Measurements from ENCODE around the gene DGAT2. TPM values are rescaled to one million over a fixed set of nuclear protein-coding genes. Genes with fewer than 3 reads are reported as not detected.

Gene DGAT2
- total RNA-seq, 6 experiments from 2014 or later: 33.1 to 166 (median 124) TPM

DNA sequence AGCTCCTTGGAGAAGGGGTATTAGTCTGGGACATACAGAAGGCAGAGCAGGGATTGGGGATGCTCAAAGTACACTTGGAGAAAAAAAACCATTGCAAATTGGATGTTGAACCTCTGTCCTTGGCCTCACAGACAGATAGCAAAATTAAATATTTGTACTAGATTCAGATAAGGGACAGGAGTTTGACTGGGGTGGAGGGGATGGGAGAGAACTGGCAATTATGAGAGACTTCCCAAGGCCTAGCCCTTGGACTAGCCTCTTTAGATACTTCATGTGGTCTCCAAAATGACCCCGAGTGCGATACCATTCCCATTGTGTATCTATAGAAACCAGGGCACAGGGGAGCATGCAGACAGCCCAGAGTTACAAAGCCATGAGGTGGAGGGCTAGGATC, 15.5 kb downstream of the DGAT2 start:
- Histone ChIP-seq H3K27ac (peak overlapping the region in 2 of 3 donors; percentile 19 to 70), H3K4me3 (no peak overlapping the region), H3K36me3 (peaks cover 0 to 13% (median 6%) of the 10 kb centered on the region in 4 donors), H3K27me3 (no peaks in the 10 kb centered on the region), H3K9me3 (no peaks in the 10 kb centered on the region), H3K4me1 (peaks cover 0 to 88% (median 37%) of the 10 kb centered on the region in 4 donors)
- no peak for DNase-seq
- 32% methylated on average over 2 of the region's 2 CpGs for WGBS (ENCODE audit: insufficient coverage, low coverage, low lambda C conversion rate, missing lambda C conversion rate)
- intact Hi-C loops (cut with DNase I): no loop called here
- ATAC-seq: peak; percentile 55 to 69 (median 59)
- TF ChIP-seq POLR2A (IDR thresholded peaks at IDR 0.05): no peak
- TF ChIP-seq, protein P1, sequence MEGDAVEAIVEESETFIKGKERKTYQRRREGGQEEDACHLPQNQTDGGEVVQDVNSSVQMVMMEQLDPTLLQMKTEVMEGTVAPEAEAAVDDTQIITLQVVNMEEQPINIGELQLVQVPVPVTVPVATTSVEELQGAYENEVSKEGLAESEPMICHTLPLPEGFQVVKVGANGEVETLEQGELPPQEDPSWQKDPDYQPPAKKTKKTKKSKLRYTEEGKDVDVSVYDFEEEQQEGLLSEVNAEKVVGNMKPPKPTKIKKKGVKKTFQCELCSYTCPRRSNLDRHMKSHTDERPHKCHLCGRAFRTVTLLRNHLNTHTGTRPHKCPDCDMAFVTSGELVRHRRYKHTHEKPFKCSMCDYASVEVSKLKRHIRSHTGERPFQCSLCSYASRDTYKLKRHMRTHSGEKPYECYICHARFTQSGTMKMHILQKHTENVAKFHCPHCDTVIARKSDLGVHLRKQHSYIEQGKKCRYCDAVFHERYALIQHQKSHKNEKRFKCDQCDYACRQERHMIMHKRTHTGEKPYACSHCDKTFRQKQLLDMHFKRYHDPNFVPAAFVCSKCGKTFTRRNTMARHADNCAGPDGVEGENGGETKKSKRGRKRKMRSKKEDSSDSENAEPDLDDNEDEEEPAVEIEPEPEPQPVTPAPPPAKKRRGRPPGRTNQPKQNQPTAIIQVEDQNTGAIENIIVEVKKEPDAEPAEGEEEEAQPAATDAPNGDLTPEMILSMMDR (IDR thresholded peaks at IDR 0.05): no peak

DNA sequence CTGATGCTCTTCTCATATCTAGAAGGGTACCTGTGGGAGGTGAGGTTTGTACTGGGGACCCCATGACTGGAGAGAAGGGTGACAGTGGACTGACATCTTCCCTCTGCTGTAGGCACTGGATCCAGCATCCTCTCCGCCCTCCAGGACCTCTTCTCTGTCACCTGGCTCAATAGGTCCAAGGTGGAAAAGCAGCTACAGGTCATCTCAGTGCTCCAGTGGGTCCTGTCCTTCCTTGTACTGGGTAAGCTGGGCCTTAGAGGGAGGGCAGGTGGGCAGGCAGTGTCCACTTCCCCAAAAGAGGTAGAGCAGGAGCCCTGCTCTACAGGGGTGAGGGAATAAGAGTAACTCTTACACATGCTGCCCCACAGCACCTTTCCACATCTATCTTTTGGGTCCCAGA, 15.9 kb downstream of the DGAT2 start:
- H3K4me1 ChIP-seq: peaks cover 0 to 88% (median 35%) of the 10 kb centered on the region in 4 donors
- H3K27ac ChIP-seq: peak overlapping the region in 2 of 3 donors; percentile 19 to 70
- DNase-seq (peak in 1 of 3 donors; percentile 24), ATAC-seq (no peak)
- no peaks in the 10 kb centered on the region for H3K27me3 ChIP-seq
- no peak overlapping the region for H3K4me3 ChIP-seq
- no CpG with 5 or more reads among the region's 1 CpG for WGBS (ENCODE audit: insufficient coverage, low coverage, low lambda C conversion rate, missing lambda C conversion rate)
- H3K9me3 ChIP-seq: no peaks in the 10 kb centered on the region
- intact Hi-C loops (cut with DNase I): no loop called here
- peaks cover 0 to 14% (median 6%) of the 10 kb centered on the region in 4 donors for H3K36me3 ChIP-seq
- no peak for TF ChIP-seq POLR2A (IDR thresholded peaks at IDR 0.05)
- TF ChIP-seq, protein P1 (IDR thresholded peaks at IDR 0.05): no peak

DNA sequence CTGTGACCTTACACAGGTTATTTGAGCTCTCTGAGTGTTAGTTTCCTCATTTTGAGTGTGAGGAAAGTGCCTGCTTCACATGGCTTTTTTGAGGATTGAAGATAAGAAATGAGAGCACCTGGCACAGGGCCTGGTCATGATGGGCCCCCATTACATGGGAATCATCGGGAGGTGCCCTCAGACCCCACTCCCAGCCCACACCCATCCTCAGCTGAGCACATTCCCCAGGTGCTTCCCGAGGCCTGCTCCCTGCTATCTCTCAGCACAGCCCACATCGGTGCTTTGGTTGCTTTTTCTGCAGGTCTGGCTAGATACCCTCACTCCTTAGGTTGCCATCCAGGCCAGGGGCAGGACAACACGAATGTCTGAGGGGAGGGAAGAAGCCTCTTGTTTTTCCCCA, 16.6 kb downstream of the DGAT2 start:
- H3K36me3 ChIP-seq: peaks cover 0 to 20% (median 6%) of the 10 kb centered on the region in 4 donors
- DNase-seq (peak in 1 of 3 donors; percentile 43), ATAC-seq (no peak)
- peak overlapping the region in 2 of 3 donors; percentile 19 to 70 for H3K27ac ChIP-seq
- no peak for TF ChIP-seq POLR2A (IDR thresholded peaks at IDR 0.05)
- TF ChIP-seq, protein P1 (IDR thresholded peaks at IDR 0.05): no peak
- no peaks in the 10 kb centered on the region for H3K9me3 ChIP-seq
- peaks cover 0 to 88% (median 32%) of the 10 kb centered on the region in 4 donors for H3K4me1 ChIP-seq
- intact Hi-C loops (cut with DNase I): no loop called here
- H3K27me3 ChIP-seq: no peaks in the 10 kb centered on the region
- WGBS (ENCODE audit: insufficient coverage, low coverage, low lambda C conversion rate, missing lambda C conversion rate): 44% methylated on average over 2 of the region's 4 CpGs
- H3K4me3 ChIP-seq: no peak overlapping the region

DNA sequence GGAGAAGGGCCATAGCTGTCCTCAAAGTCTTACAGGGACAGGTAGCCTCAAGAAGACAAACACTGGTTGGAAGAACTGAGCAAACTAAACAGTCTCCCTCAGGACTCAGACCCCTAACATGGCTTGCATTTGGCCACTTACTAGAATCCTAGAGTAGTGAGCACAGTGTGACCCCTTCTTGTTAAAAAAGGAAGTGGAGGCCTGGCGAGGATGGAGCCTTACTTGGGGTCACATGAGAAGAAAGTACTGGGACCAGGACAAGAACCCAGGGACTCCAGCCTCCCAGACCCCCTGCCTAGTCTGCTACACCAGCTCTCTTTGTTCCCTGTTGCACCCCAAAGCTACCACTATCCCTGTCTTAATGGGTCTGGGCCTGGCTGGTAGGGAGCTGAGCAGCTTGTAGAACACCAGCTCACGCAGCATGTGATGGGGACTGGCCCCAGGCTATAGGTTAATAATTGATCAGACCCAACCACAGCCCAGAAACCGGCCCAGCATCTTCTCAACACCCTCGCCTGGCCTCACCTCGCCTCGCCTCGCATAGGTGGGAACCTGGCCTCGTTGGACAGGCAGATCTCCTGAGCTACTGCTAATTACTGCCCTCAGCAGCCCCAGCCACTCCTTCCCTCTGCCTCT, 17.6 kb downstream of the DGAT2 start:
- WGBS (ENCODE audit: insufficient coverage, low coverage, low lambda C conversion rate, missing lambda C conversion rate): 7% methylated on average over 5 of the region's 8 CpGs
- no peaks in the 10 kb centered on the region for H3K9me3 ChIP-seq
- no peaks in the 10 kb centered on the region for H3K27me3 ChIP-seq
- TF ChIP-seq, protein P1 (IDR thresholded peaks at IDR 0.05): no peak
- TF ChIP-seq POLR2A (IDR thresholded peaks at IDR 0.05): no peak
- peak overlapping the region in 2 of 3 donors; percentile 40 to 53 for H3K27ac ChIP-seq
- DNase-seq: peak; percentile 54 to 83 (median 81)
- peaks cover 0 to 26% (median 6%) of the 10 kb centered on the region in 4 donors for H3K36me3 ChIP-seq
- H3K4me3 ChIP-seq: no peak overlapping the region
- peaks cover 0 to 83% (median 27%) of the 10 kb centered on the region in 4 donors for H3K4me1 ChIP-seq
- ATAC-seq: peak; percentile 68 to 76 (median 72)
- intact Hi-C loops (cut with DNase I): no loop called here

Data from right lobe of liver (tissue), 6 donors.